ENCODE results near the gene LGALS14.
A peak's percentile ranks its signal among the peaks of the same experiment; 100 is the strongest.

The LGALS14 gene

GRCh38 chr19:39698535-39698934 is 5.7 kb upstream of the LGALS14 start:
- H3K4me3 ChIP-seq (ENCODE audit: low read depth, low read length) = no peak overlapping the region
- TF ChIP-seq POLR2A (IDR thresholded peaks at IDR 0.05; ENCODE audit: extremely low read depth, insufficient read length) (no peak), MAX (IDR thresholded peaks at IDR 0.05; ENCODE audit: low read depth, low read length) (no peak), CTCF (IDR thresholded peaks at IDR 0.05; ENCODE audit: low read depth, low read length) (no peak), MYC (IDR thresholded peaks at IDR 0.05; ENCODE audit: low read depth, low read length) (no peak)
- DNase-seq (ENCODE audit: low read depth) = no peak

GRCh38 chr19:39701291-39701690 is 3.0 kb upstream of the LGALS14 start:
- DNase-seq (ENCODE audit: low read depth) = no peak
- TF ChIP-seq MAX (IDR thresholded peaks at IDR 0.05; ENCODE audit: low read depth, low read length) = no peak
- TF ChIP-seq MYC (IDR thresholded peaks at IDR 0.05; ENCODE audit: low read depth, low read length) = no peak
- no peak for TF ChIP-seq POLR2A (IDR thresholded peaks at IDR 0.05; ENCODE audit: extremely low read depth, insufficient read length)
- no peak for TF ChIP-seq CTCF (IDR thresholded peaks at IDR 0.05; ENCODE audit: low read depth, low read length)
- H3K4me3 ChIP-seq (ENCODE audit: low read depth, low read length) = no peak overlapping the region

GRCh38 chr19:39705578-39706188 is 1.4 kb downstream of the LGALS14 start:
- no peak overlapping the region for H3K4me3 ChIP-seq (ENCODE audit: low read depth, low read length)
- DNase-seq (ENCODE audit: low read depth) = peak; percentile 42
- no peak for TF ChIP-seq MYC (IDR thresholded peaks at IDR 0.05; ENCODE audit: low read depth, low read length)
- no peak for TF ChIP-seq POLR2A (IDR thresholded peaks at IDR 0.05; ENCODE audit: extremely low read depth, insufficient read length)
- TF ChIP-seq CTCF (IDR thresholded peaks at IDR 0.05; ENCODE audit: low read depth, low read length) = no peak
- TF ChIP-seq MAX (IDR thresholded peaks at IDR 0.05; ENCODE audit: low read depth, low read length) = no peak

- H3K4me3 ChIP-seq (ENCODE audit: low read depth, low read length) = no peak overlapping the region
- DNase-seq (ENCODE audit: low read depth) = no peak
- no peak for TF ChIP-seq MAX (IDR thresholded peaks at IDR 0.05; ENCODE audit: low read depth, low read length)
- TF ChIP-seq MYC (IDR thresholded peaks at IDR 0.05; ENCODE audit: low read depth, low read length) = no peak
- TF ChIP-seq CTCF (IDR thresholded peaks at IDR 0.05; ENCODE audit: low read depth, low read length) = no peak
- no peak for TF ChIP-seq POLR2A (IDR thresholded peaks at IDR 0.05; ENCODE audit: extremely low read depth, insufficient read length)
Observed at GRCh38 chr19:39708594-39708993, 4.3 kb downstream of the LGALS14 start.

GRCh38 chr19:39709026-39709872 is 5.0 kb downstream of the LGALS14 start:
- H3K4me3 ChIP-seq (ENCODE audit: low read depth, low read length) = no peak overlapping the region
- no peak for DNase-seq (ENCODE audit: low read depth)
- TF ChIP-seq CTCF (IDR thresholded peaks at IDR 0.05; ENCODE audit: low read depth, low read length) (no peak), POLR2A (IDR thresholded peaks at IDR 0.05; ENCODE audit: extremely low read depth, insufficient read length) (no peak), MAX (IDR thresholded peaks at IDR 0.05; ENCODE audit: low read depth, low read length) (no peak), MYC (IDR thresholded peaks at IDR 0.05; ENCODE audit: low read depth, low read length) (no peak)

All from NB4 (cell line).